H9 (cell line): ENCODE data around the gene ZNF865. TPM values are rescaled to one million over a fixed set of nuclear protein-coding genes. Genes with fewer than 3 reads are reported as not detected.

Experiments
- DNase-seq: peaks from one replicate; pipeline ENCODE4 v3.0.0-alpha.2; 2017
- H2AFZ ChIP-seq: one replicate; pipeline ENCODE4 v1.6.1; 2013; ENCODE audit warnings: mild to moderate bottlenecking, low read length, control low read depth, moderate library complexity
- H2AK5ac ChIP-seq: 2 replicates; pipeline ENCODE4 v1.6.1; 2013; ENCODE audit warnings: low read length, control low read depth, mixed read lengths; ENCODE audit not compliant: insufficient read length
- H2BK120ac ChIP-seq: one replicate; pipeline ENCODE4 v1.6.1; 2013; ENCODE audit warnings: low read depth, mild to moderate bottlenecking, low read length, control low read depth, inconsistent platforms; ENCODE audit not compliant: poor library complexity, severe bottlenecking
- H2BK12ac ChIP-seq: 2 replicates; pipeline ENCODE4 v1.6.1; 2013; ENCODE audit warnings: low read length, control low read depth, mixed read lengths, low read depth; ENCODE audit not compliant: insufficient read length
- H2BK15ac ChIP-seq: 2 replicates; pipeline ENCODE4 v1.6.1; 2013; ENCODE audit warnings: low read depth, low read length, control low read depth
- H2BK20ac ChIP-seq: one replicate; pipeline ENCODE4 v1.6.1; 2013; ENCODE audit warnings: low read depth, mild to moderate bottlenecking, low read length, control low read depth, inconsistent platforms; ENCODE audit not compliant: poor library complexity, severe bottlenecking
- H2BK5ac ChIP-seq: 2 replicates; pipeline ENCODE4 v1.6.1; 2013; ENCODE audit warnings: low read length, control low read depth, mixed read lengths; ENCODE audit not compliant: insufficient read length
- H3K14ac ChIP-seq: 2 replicates; pipeline ENCODE4 v1.6.1; 2013; ENCODE audit warnings: low read length, control low read depth; ENCODE audit not compliant: insufficient read depth
- H3K18ac ChIP-seq: 2 replicates; pipeline ENCODE4 v1.6.1; 2013; ENCODE audit warnings: low read depth, mild to moderate bottlenecking, mixed read lengths, low read length, control low read depth; ENCODE audit not compliant: insufficient read length
- H3K23ac ChIP-seq: 2 replicates; pipeline ENCODE4 v1.6.1; 2013; ENCODE audit warnings: low read length, control low read depth, mixed read lengths, low read depth; ENCODE audit not compliant: insufficient read length
- H3K23me2 ChIP-seq: 2 replicates; pipeline ENCODE4 v1.6.1; 2013; ENCODE audit warnings: low read depth, mild to moderate bottlenecking, mixed read lengths, low read length, control low read depth; ENCODE audit not compliant: insufficient read length, poor library complexity, severe bottlenecking
- H3K27ac ChIP-seq: 2 replicates; pipeline ENCODE4 v1.5.1; 2013; ENCODE audit warnings: low read length, control low read depth, mixed read lengths, low read depth; ENCODE audit not compliant: insufficient read length
- H3K27me3 ChIP-seq: 2 replicates; pipeline ENCODE4 v1.6.1; 2013; ENCODE audit warnings: low read length, control low read depth, inconsistent platforms; ENCODE audit not compliant: insufficient read depth
- H3K4ac ChIP-seq: 2 replicates; pipeline ENCODE4 v1.6.1; 2013; ENCODE audit warnings: low read depth, mild to moderate bottlenecking, control low read depth, inconsistent platforms, low read length, moderate library complexity
- H3K4me1 ChIP-seq: 2 replicates; pipeline ENCODE4 v1.6.1; 2013; ENCODE audit warnings: low read length, control low read depth, inconsistent platforms; ENCODE audit not compliant: insufficient read depth
- H3K4me2 ChIP-seq: 2 replicates; pipeline ENCODE4 v1.6.1; 2013; ENCODE audit warnings: low read length, control low read depth, mixed read lengths; ENCODE audit not compliant: insufficient read length, insufficient read depth
- H3K56ac ChIP-seq: 2 replicates; pipeline ENCODE4 v1.6.1; 2013; ENCODE audit warnings: low read depth, mild to moderate bottlenecking, mixed read lengths, low read length, control low read depth; ENCODE audit not compliant: insufficient read length
- H3K79me1 ChIP-seq: 2 replicates; pipeline ENCODE4 v1.6.1; 2013; ENCODE audit warnings: low read depth, mild to moderate bottlenecking, moderate library complexity, low read length, control low read depth, inconsistent platforms; ENCODE audit not compliant: insufficient read depth, poor library complexity, severe bottlenecking
- H3K79me2 ChIP-seq: 2 replicates; pipeline ENCODE4 v1.6.1; 2013; ENCODE audit warnings: low read length, control low read depth, inconsistent platforms; ENCODE audit not compliant: insufficient read depth
- H3K9ac ChIP-seq: 2 replicates; pipeline ENCODE4 v1.6.1; 2013; ENCODE audit warnings: low read length, control low read depth, mixed read lengths; ENCODE audit not compliant: insufficient read length; ENCODE audit errors: extremely low read depth
- H3K9me3 ChIP-seq: one replicate; pipeline ENCODE4 v1.6.1; 2013; ENCODE audit warnings: low read depth, low read length, inconsistent platforms; ENCODE audit not compliant: control insufficient read depth
- H3T11ph ChIP-seq: one replicate; pipeline ENCODE4 v1.6.1; 2013; ENCODE audit warnings: mild to moderate bottlenecking, low read length, control low read depth, inconsistent platforms
- H4K20me1 ChIP-seq: one replicate; pipeline ENCODE4 v1.6.1; 2013; ENCODE audit not compliant: control insufficient read depth, insufficient read length, insufficient read depth
- H4K5ac ChIP-seq: 2 replicates; pipeline ENCODE4 v1.6.1; 2013; ENCODE audit warnings: low read depth, mild to moderate bottlenecking, mixed read lengths, low read length, control low read depth; ENCODE audit not compliant: insufficient read length
- H4K8ac ChIP-seq: replicated peaks from 2 replicates; pipeline ENCODE4 v1.6.1; 2013; ENCODE audit warnings: low read length, control low read depth, mixed read lengths, low read depth; ENCODE audit not compliant: insufficient read length
- H4K91ac ChIP-seq: 2 replicates; pipeline ENCODE4 v1.6.1; 2013; ENCODE audit warnings: low read depth, mild to moderate bottlenecking, moderate library complexity, mixed read lengths, low read length, control low read depth; ENCODE audit not compliant: insufficient read length
- H3K27ac Mint-ChIP-seq, 3 experiments: 2 replicates in 2 of 3; 3 replicates in 1 of 3; pipeline ENCODE4 v1.8.0; 2020 to 2021; ENCODE audit warnings: mixed read lengths in 3 of 3, mild to moderate bottlenecking in 1 of 3, moderate library complexity in 1 of 3
- H3K27me3 Mint-ChIP-seq: 2 replicates; pipeline ENCODE4 v1.8.0; 2021; ENCODE audit warnings: low read depth, mild to moderate bottlenecking, moderate library complexity, mixed read lengths
- H3K36me3 Mint-ChIP-seq, 3 experiments: 2 replicates in 2 of 3; 3 replicates in 1 of 3; pipeline ENCODE4 v1.8.0; 2020 to 2021; ENCODE audit warnings: low read depth in 3 of 3, mixed read lengths in 3 of 3; ENCODE audit not compliant: insufficient read depth in 1 of 3
- H3K4me1 Mint-ChIP-seq, 2 experiments: 2 replicates each; pipeline ENCODE4 v1.8.0; 2020; ENCODE audit warnings: mixed read lengths in 2 of 2
- H3K4me3 Mint-ChIP-seq, 2 experiments: 2 replicates in 1 of 2; 3 replicates in 1 of 2; pipeline ENCODE4 v1.8.0; 2020 to 2021; ENCODE audit warnings: mild to moderate bottlenecking in 2 of 2, mixed read lengths in 2 of 2, moderate library complexity in 1 of 2
- H3K9me3 Mint-ChIP-seq, 2 experiments: 2 replicates in 1 of 2; 3 replicates in 1 of 2; pipeline ENCODE4 v1.8.0; 2020; ENCODE audit warnings: mild to moderate bottlenecking in 2 of 2, mixed read lengths in 2 of 2, moderate library complexity in 1 of 2
- WGBS: extraction: QIAGEN DNeasy Blood & Tissue Kit; methylation state at CpG from one replicate; pipeline ENCODE4 v1.1.7; 2013; ENCODE audit warnings: missing lambda C conversion rate, low lambda C conversion rate, mixed read lengths; ENCODE audit not compliant: insufficient read length; ENCODE audit errors: extremely low coverage; 5-methylcytosine and 5-hydroxymethylcytosine counted together
- total RNA-seq: library from RNA; stranded (reverse); gene quantifications from 2 replicates; pipeline ENCODE4 v1.2.1, GENCODE V29; 2021
- TF ChIP-seq, protein P1 (sequence below): fragments of 200-600 bp; sonication (generic); conservative IDR thresholded peaks from 3 replicates; pipeline ENCODE4 v1.8.0; 2021; ENCODE audit warnings: antibody characterized with exemption, mild to moderate bottlenecking

The ZNF865 gene
- total RNA-seq, 1 experiment from 2014 or later: 14.3 TPM

DNA sequence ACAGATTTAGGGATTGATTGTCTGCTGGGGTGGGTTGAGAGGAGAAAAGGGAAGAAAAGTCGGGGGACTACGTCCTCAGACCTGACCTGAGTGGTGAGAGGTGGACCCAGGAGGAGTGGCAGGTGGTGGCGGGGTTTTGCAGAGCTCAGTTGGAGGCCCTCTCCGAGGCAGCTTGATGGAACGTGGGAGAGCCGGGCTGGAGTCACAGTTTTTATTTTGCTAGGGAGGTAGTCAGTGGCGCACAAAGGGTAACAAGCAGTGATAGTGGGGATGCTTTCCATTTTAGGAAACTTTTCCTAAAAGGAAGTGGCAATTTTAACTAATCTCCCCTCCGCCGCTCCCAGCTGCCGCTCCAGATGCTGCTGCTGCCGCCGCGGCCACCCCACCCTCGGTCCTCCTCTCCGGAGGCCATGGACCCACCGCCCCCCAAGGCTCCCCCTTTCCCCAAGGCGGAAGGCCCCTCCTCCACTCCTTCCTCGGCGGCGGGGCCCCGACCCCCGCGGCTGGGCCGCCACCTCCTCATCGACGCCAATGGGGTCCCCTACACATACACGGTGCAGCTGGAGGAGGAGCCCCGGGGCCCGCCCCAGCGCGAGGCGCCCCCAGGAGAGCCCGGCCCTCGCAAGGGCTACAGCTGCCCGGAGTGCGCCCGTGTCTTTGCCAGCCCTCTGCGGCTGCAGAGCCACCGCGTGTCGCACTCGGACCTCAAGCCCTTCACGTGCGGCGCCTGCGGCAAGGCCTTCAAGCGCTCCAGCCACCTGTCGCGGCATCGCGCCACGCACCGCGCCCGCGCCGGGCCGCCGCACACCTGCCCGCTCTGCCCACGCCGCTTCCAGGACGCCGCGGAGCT lies 36.9 kb downstream of the ZNF865 start:
- Histone ChIP-seq H2BK15ac (no peak overlapping the region), H4K20me1 (no peaks in the 10 kb centered on the region), H3K23me2 (peaks cover 30% of the 10 kb centered on the region), H3K23ac (no peak overlapping the region), H4K91ac (no peak overlapping the region), H4K8ac (no peak overlapping the region), H3K18ac (no peak overlapping the region), H3K9me3 (no peaks in the 10 kb centered on the region), H3K4me2 (peak overlapping the region; percentile 73), H3T11ph (no peak overlapping the region), H3K4me1 (no peaks in the 10 kb centered on the region), H3K79me2 (peaks cover 7% of the 10 kb centered on the region; the same call in 1 of the 2 replicates), H3K79me1 (peaks cover 3% of the 10 kb centered on the region), H3K27ac (no peak overlapping the region), H2BK120ac (no peak overlapping the region), H2AK5ac (no peak overlapping the region), H2BK5ac (no peak overlapping the region), H2AFZ (no peak overlapping the region), H4K5ac (no peak overlapping the region), H3K56ac (no peak overlapping the region), H3K4ac (no peak overlapping the region), H2BK20ac (no peak overlapping the region), H3K14ac (no peak overlapping the region), H3K27me3 (no peaks in the 10 kb centered on the region), H3K9ac (peak overlapping the region; percentile 14), H2BK12ac (no peak overlapping the region)
- Mint-ChIP-seq H3K9me3 (peaks cover 0 to 4% of the 10 kb centered on the region in 2 experiments; a peak in 3 of 5 replicates), H3K4me3 (peak overlapping the region; percentile 97), H3K27me3 (peaks cover 3% of the 10 kb centered on the region; the same call in 1 of the 2 replicates), H3K36me3 (peaks cover 24 to 42% (median 37%) of the 10 kb centered on the region in 3 experiments), H3K4me1 (peaks cover 22 to 39% of the 10 kb centered on the region in 2 experiments), H3K27ac (peak overlapping the region; percentile 86 to 96 (median 96); a peak in 6 of 7 replicates)
- no peak for DNase-seq
- TF ChIP-seq, protein P1, sequence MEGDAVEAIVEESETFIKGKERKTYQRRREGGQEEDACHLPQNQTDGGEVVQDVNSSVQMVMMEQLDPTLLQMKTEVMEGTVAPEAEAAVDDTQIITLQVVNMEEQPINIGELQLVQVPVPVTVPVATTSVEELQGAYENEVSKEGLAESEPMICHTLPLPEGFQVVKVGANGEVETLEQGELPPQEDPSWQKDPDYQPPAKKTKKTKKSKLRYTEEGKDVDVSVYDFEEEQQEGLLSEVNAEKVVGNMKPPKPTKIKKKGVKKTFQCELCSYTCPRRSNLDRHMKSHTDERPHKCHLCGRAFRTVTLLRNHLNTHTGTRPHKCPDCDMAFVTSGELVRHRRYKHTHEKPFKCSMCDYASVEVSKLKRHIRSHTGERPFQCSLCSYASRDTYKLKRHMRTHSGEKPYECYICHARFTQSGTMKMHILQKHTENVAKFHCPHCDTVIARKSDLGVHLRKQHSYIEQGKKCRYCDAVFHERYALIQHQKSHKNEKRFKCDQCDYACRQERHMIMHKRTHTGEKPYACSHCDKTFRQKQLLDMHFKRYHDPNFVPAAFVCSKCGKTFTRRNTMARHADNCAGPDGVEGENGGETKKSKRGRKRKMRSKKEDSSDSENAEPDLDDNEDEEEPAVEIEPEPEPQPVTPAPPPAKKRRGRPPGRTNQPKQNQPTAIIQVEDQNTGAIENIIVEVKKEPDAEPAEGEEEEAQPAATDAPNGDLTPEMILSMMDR: no peak
- WGBS: no CpG with 5 or more reads among the region's 65 CpGs
